Astrocyte of the cerebellum (primary cell): Measurements from ENCODE around the gene FAM76B.

Experiments used
- DNase-seq: peaks from one replicate; pipeline ENCODE4 v3.0.0-alpha.2; 2011; ENCODE audit warnings: low read depth
- H3K4me3 ChIP-seq: 2 replicates; pipeline ENCODE4 v1.5.1; 2011; ENCODE audit warnings: mild to moderate bottlenecking, low read depth, low read length, moderate library complexity
- CTCF ChIP-seq: IDR thresholded peaks from 2 replicates; pipeline ENCODE4 v1.5.1; 2012; ENCODE audit warnings: low read length, low read depth, moderate library complexity, mild to moderate bottlenecking; ENCODE audit errors: missing control alignments
- in situ Hi-C: cut with HindIII; loops from 2 replicates; pipeline ENCODE4 v1.10.0; 2017; ENCODE audit warnings: low sequenced_read_pairs

Gene FAM76B

GRCh38 chr11:95729462-95729861 is 60.1 kb downstream of the FAM76B start:
- DNase-seq, result no peak
- TF ChIP-seq CTCF, result no peak
- in situ Hi-C loops, result no loop called here

GRCh38 chr11:95728790-95729189 is 60.8 kb downstream of the FAM76B start:
- TF ChIP-seq CTCF, result no peak
- no peak overlapping the region for H3K4me3 ChIP-seq
- in situ Hi-C loops, result no loop called here
- DNase-seq, result no peak

More at GRCh38 chr11:95729462-95729861, 60.1 kb downstream of the FAM76B start:
- H3K4me3 ChIP-seq, result no peak overlapping the region

- no peak for TF ChIP-seq CTCF
- H3K4me3 ChIP-seq, result no peak overlapping the region
- DNase-seq, result no peak
- in situ Hi-C loops, result no loop called here
Observed at GRCh38 chr11:95728094-95728493, 61.5 kb downstream of the FAM76B start.

- DNase-seq, result no peak
- in situ Hi-C loops, result no loop called here
- H3K4me3 ChIP-seq, result no peak overlapping the region
- TF ChIP-seq CTCF, result no peak
Observed at GRCh38 chr11:95727620-95728019, 62.0 kb downstream of the FAM76B start.

- no peak for DNase-seq
- in situ Hi-C loops, result no loop called here
- H3K4me3 ChIP-seq, result no peak overlapping the region
- TF ChIP-seq CTCF, result no peak
Observed at GRCh38 chr11:95727111-95727510, 62.5 kb downstream of the FAM76B start.

GRCh38 chr11:95725196-95725595 is 64.4 kb downstream of the FAM76B start:
- TF ChIP-seq CTCF, result no peak
- in situ Hi-C loops, result no loop called here
- DNase-seq, result no peak
- H3K4me3 ChIP-seq, result no peak overlapping the region
